ENCODE data around the gene LSM14A.
"Not testable (repeated sequence)": the region's sequence is repeated elsewhere in the genome, so short reads cannot be mapped to it uniquely, and the experiment has no call there.

Gene LSM14A

DNA sequence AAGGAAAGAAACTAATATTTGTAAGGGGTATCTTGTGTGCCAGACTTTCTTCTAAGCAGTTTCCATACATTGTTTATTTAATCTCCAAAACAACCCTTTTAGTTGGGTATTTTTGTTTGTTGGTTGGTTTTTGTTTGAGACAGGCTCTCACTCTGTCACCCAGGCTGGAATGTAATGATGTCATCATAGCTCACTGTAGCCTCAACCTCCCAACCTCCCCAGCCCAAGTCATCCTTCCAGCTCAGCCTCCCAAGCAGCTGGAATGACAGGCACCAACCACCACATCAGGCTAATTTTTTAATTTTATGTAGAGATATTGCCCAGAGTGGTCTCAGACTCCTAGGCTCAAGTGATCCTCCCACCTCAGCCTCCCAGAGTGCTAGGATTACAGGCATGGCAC lies 41.2 kb upstream of the LSM14A start:
- H3K27me3 Mint-ChIP-seq (ENCODE audit: low read depth, poor library complexity): peaks cover 5% of the 10 kb centered on the region
- H3K9me3 Mint-ChIP-seq: peaks cover 22% of the 10 kb centered on the region
- TF ChIP-seq CTCF (IDR thresholded peaks at IDR 0.05): no peak
- H3K4me3 Mint-ChIP-seq: no peak overlapping the region
- H3K4me1 Mint-ChIP-seq: peaks cover 36% of the 10 kb centered on the region
- no peak for DNase-seq
- H3K36me3 Mint-ChIP-seq (ENCODE audit: low read depth): no peaks in the 10 kb centered on the region
- H3K27ac Mint-ChIP-seq: no peak overlapping the region

GRCh38 chr19:34132145-34132544 lies 40.2 kb upstream of the LSM14A start:
- not testable (repeated sequence) for H3K36me3 Mint-ChIP-seq (ENCODE audit: low read depth); H3K4me3 Mint-ChIP-seq; H3K27ac Mint-ChIP-seq; H3K27me3 Mint-ChIP-seq (ENCODE audit: low read depth, poor library complexity); DNase-seq
- Mint-ChIP-seq H3K4me1 (peaks cover 39% of the 10 kb centered on the region), H3K9me3 (peaks cover 22% of the 10 kb centered on the region)

- not testable (repeated sequence) for DNase-seq; H3K36me3 Mint-ChIP-seq (ENCODE audit: low read depth); H3K4me3 Mint-ChIP-seq; H3K27ac Mint-ChIP-seq; H3K27me3 Mint-ChIP-seq (ENCODE audit: low read depth, poor library complexity)
- peaks cover 22% of the 10 kb centered on the region for H3K9me3 Mint-ChIP-seq
- peaks cover 36% of the 10 kb centered on the region for H3K4me1 Mint-ChIP-seq
Measured at GRCh38 chr19:34132706-34133105, 39.6 kb upstream of the LSM14A start.

DNA sequence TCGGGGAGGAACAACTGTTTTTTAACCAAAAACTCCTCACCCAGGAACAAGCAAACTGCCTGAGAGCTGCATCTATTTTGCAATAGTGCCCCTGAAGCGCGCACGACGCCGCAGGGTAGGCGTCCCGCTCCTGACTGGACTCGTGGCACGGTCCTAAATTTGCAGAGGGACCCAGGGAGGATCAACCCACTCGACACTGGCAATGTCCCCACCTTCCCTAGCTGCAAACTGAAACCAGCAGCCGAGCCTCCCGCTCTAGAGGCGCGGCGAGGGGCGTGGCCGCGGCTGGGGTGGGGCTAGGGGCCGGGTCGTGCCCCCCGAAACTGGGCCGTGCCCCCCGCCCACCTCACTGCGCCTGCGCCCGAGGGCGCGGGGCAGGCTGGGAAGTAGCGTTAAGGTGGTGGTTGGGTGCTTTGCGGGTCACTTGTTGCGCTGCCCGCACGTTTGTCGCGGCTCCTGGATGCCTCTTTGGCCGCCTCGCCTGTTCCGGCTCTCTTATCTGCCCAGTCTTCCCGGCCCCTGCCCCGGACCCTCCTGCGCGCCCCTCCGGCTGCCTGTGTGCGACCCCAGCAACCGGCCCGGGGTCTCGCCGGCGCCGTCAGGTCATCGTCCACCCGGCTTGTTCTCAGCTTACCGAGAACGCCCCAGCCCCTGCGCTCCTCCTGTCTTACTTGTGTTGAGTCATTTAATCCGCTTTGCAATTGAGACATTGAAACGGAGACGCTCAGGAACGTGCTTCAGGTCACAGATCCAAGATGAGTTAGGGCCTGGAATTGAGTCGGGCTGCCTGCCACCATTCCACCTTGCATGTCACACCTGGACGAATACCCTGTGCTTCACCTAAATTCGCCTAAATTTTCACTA lies 37.9 kb upstream of the LSM14A start:
- H3K27ac Mint-ChIP-seq: peak overlapping the region; percentile 95
- peaks cover 26% of the 10 kb centered on the region for H3K4me1 Mint-ChIP-seq
- DNase-seq: peak; percentile 88
- H3K4me3 Mint-ChIP-seq: peak overlapping the region; percentile 89
- H3K27me3 Mint-ChIP-seq (ENCODE audit: low read depth, poor library complexity): peaks cover 13% of the 10 kb centered on the region
- H3K36me3 Mint-ChIP-seq (ENCODE audit: low read depth): no peaks in the 10 kb centered on the region
- peaks cover 22% of the 10 kb centered on the region for H3K9me3 Mint-ChIP-seq
- TF ChIP-seq CTCF (IDR thresholded peaks at IDR 0.05): no peak

DNA sequence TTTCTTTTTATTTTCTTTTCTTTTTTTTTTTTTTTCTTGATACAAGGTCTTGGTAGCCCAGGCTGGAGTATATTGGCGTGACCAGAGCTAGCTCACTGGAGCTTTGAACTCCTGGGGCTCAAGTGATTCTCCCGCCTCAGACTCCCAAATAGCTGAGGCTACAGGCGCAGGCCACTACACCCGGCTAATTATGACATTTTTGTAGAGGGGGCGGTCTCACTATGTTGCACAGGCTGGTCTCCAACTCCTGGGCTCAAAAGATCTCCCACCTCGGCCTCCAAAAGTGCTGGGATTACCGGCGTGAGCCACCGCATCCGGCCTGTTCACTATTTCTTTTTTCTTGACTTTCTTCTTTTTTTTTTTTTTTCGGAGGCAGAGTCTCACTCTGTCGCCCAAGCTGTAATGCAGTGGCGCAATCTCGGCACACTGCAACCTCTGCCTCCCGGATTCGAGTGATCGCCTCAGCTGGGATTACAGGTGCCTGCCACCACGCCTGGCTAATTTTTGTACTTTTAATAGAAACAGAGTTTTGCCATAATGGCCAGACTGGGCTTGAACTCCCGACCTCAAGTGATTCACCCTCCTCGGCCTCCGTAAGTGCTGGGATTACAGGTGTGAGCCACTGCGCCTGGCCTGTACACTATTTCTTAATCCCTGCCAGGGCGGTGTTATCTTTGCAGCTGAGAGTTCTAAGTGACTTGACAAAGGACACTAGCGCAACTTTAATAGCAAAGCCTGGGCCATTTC lies 37.1 kb upstream of the LSM14A start:
- Mint-ChIP-seq H3K27ac (peak overlapping the region; percentile 95), H3K4me1 (peaks cover 26% of the 10 kb centered on the region), H3K36me3 (ENCODE audit: low read depth) (no peaks in the 10 kb centered on the region), H3K27me3 (ENCODE audit: low read depth, poor library complexity) (peaks cover 9% of the 10 kb centered on the region), H3K9me3 (peaks cover 17% of the 10 kb centered on the region), H3K4me3 (peak overlapping the region; percentile 89)
- TF ChIP-seq CTCF (IDR thresholded peaks at IDR 0.05): no peak
- peak; percentile 10 for DNase-seq

DNA sequence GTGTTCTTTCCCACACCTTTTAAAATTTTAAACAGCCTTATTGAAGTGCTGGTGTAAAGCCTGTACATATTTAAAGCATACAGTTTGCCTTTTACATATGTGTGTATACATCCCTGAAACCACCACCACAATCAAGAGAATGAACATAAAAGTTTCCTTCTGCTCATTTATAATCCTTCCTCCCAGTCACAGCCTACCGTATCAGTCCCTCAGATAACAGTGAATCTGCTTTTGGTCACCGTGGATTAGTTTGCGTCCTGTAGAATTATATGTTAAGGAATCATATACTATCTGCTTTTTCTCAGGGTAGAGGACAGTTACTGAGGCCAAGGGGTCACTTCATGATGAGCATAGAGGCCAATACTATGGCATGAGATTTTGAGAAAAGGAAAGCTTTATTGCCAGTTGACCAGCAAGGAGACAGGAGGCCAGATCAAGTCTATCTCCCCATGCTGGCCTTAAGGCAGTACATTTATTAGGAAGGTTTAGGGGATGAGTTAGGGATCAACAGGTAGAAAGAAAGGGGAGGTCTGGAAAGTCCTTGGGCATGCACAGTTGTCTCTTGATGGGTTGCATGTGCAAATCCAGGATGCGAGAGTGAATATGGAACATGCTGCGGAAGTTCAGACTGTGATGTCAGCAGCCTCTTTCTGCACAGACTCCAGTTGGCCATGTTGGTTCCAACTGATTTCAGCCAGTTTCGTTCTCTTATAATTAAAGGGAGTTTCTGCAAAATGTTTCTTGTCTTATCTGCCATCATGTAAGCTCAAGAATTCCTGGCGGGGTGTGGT lies 36.3 kb upstream of the LSM14A start:
- no peak for DNase-seq
- peaks cover 27% of the 10 kb centered on the region for H3K4me1 Mint-ChIP-seq
- no peaks in the 10 kb centered on the region for H3K36me3 Mint-ChIP-seq (ENCODE audit: low read depth)
- H3K27ac Mint-ChIP-seq: peak overlapping the region; percentile 10
- TF ChIP-seq CTCF (IDR thresholded peaks at IDR 0.05): no peak
- peaks cover 9% of the 10 kb centered on the region for H3K27me3 Mint-ChIP-seq (ENCODE audit: low read depth, poor library complexity)
- H3K4me3 Mint-ChIP-seq: peak overlapping the region; percentile 89
- H3K9me3 Mint-ChIP-seq: peaks cover 12% of the 10 kb centered on the region

Data from nephron progenitor cell (in vitro differentiated cells).